ENCODE measurements around the gene RTCB. TPM values are rescaled to one million over a fixed set of nuclear protein-coding genes. Genes with fewer than 3 reads are reported as not detected.

The RTCB gene
- total RNA-seq, 1 donor from 2014 or later: 97.3 TPM

DNA sequence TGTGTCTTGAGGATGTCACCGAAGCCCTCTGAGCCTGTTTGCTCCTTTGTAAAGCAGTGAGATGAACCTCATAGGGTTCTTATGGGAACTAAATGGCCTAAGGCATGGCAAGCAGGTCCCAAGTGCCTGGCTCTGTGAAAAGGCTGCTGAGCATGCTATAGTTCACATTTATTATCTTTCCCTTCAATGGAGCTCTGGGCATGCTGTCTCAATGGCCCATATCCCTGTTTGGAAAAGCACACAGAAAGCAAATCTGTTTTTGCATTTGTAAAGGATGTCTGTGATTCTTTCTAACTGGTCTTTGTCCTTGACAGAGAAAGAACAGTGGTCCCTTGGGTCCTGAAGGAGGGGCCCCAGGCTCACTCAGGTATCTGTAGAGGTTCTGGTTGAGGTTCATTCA lies 26.4 kb downstream of the RTCB start:
- TF ChIP-seq, protein P1, sequence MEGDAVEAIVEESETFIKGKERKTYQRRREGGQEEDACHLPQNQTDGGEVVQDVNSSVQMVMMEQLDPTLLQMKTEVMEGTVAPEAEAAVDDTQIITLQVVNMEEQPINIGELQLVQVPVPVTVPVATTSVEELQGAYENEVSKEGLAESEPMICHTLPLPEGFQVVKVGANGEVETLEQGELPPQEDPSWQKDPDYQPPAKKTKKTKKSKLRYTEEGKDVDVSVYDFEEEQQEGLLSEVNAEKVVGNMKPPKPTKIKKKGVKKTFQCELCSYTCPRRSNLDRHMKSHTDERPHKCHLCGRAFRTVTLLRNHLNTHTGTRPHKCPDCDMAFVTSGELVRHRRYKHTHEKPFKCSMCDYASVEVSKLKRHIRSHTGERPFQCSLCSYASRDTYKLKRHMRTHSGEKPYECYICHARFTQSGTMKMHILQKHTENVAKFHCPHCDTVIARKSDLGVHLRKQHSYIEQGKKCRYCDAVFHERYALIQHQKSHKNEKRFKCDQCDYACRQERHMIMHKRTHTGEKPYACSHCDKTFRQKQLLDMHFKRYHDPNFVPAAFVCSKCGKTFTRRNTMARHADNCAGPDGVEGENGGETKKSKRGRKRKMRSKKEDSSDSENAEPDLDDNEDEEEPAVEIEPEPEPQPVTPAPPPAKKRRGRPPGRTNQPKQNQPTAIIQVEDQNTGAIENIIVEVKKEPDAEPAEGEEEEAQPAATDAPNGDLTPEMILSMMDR (IDR thresholded peaks at IDR 0.05; ENCODE audit: unreplicated experiment): no peak
- Mint-ChIP-seq H3K27me3 (no peaks in the 10 kb centered on the region), H3K4me3 (ENCODE audit: low read depth) (no peak overlapping the region), H3K36me3 (ENCODE audit: insufficient read depth) (peaks cover 20% of the 10 kb centered on the region), H3K27ac (no peak overlapping the region), H3K9me3 (ENCODE audit: low read depth) (no peaks in the 10 kb centered on the region), H3K4me1 (ENCODE audit: low read depth) (no peaks in the 10 kb centered on the region)
- DNase-seq (ENCODE audit: low spot score, unreplicated experiment): no peak

DNA sequence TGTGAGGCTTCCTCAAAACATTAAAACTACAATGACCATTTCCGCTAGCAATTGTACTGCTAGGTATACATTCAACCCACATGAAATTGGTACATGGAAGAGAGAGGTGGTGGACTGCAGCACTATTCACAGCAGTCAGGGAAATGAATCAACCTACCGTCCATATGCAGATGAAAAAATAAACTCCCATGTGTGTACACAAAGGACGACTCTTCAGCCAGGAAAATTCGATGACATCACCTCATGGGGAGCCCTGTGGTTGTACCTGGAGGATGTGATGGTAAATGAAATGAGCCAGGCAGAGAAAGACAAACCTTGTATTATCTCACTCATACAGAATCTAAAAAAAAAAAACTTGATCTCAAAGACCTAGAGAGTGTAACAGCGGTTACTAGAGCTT lies 31.1 kb downstream of the RTCB start:
- no peaks in the 10 kb centered on the region for H3K4me1 Mint-ChIP-seq (ENCODE audit: low read depth)
- H3K9me3 Mint-ChIP-seq (ENCODE audit: low read depth): no peaks in the 10 kb centered on the region
- TF ChIP-seq, protein P1 (IDR thresholded peaks at IDR 0.05; ENCODE audit: unreplicated experiment): no peak
- H3K4me3 Mint-ChIP-seq (ENCODE audit: low read depth): no peak overlapping the region
- no peak overlapping the region for H3K27ac Mint-ChIP-seq
- peaks cover 3% of the 10 kb centered on the region for H3K36me3 Mint-ChIP-seq (ENCODE audit: insufficient read depth)
- no peaks in the 10 kb centered on the region for H3K27me3 Mint-ChIP-seq
- DNase-seq (ENCODE audit: low spot score, unreplicated experiment): no peak

DNA sequence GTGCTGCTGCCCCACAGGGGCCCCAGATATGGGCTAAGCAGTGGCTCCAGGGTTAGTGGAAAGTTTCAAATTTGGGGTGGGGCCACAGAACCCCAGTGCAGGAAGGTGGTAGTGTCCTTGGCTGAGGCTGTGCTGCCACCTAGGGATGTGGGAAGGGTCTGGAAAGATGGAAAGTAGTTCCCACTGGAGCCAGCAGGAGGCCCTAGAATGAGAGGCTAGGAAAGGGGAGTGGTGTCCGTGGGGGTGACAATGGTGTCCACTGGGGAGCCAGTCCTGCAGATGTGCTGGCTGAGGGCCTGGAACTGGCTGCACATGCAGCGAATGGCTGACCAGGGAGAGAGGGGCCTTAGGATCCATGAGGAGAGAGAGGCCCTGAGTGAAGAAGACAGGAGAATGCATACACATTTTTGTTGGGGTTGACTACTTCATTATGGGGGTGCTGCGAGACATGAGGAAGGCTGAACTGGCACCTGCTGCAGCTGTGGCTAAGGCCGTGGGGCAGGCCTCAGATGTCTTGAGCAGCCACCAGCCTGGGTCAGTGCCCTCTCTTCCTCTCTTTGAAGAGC lies 33.3 kb downstream of the RTCB start:
- Mint-ChIP-seq H3K27ac (no peak overlapping the region), H3K36me3 (ENCODE audit: insufficient read depth) (no peaks in the 10 kb centered on the region), H3K4me3 (ENCODE audit: low read depth) (no peak overlapping the region), H3K27me3 (no peaks in the 10 kb centered on the region), H3K9me3 (ENCODE audit: low read depth) (no peaks in the 10 kb centered on the region), H3K4me1 (ENCODE audit: low read depth) (no peaks in the 10 kb centered on the region)
- TF ChIP-seq, protein P1 (IDR thresholded peaks at IDR 0.05; ENCODE audit: unreplicated experiment): peak; percentile 65
- DNase-seq (ENCODE audit: low spot score, unreplicated experiment): peak; percentile 26

DNA sequence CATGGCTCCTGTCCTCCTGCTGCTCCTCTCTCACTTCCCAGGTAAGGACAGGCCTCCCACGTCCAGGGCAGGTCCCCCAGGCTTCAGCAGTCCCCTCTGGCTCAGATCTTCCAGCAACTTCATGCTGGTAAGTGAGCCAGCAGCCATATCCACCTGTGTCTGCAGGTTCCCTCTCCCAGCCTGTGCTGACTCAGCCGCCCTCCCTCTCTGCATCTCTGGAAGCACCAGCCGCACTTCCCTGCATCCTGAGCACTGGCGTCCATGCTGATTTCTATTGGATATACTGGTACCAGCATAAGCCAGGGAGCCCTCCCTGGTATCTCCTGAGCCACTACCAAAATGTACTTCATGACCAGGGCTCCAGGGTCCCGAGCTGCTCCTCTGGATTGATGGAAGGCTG lies 35.4 kb downstream of the RTCB start:
- H3K9me3 Mint-ChIP-seq (ENCODE audit: low read depth): no peaks in the 10 kb centered on the region
- no peak overlapping the region for H3K4me3 Mint-ChIP-seq (ENCODE audit: low read depth)
- no peak overlapping the region for H3K27ac Mint-ChIP-seq
- no peak for DNase-seq (ENCODE audit: low spot score, unreplicated experiment)
- H3K27me3 Mint-ChIP-seq: no peaks in the 10 kb centered on the region
- TF ChIP-seq, protein P1 (IDR thresholded peaks at IDR 0.05; ENCODE audit: unreplicated experiment): no peak
- no peaks in the 10 kb centered on the region for H3K36me3 Mint-ChIP-seq (ENCODE audit: insufficient read depth)
- H3K4me1 Mint-ChIP-seq (ENCODE audit: low read depth): no peaks in the 10 kb centered on the region

DNA sequence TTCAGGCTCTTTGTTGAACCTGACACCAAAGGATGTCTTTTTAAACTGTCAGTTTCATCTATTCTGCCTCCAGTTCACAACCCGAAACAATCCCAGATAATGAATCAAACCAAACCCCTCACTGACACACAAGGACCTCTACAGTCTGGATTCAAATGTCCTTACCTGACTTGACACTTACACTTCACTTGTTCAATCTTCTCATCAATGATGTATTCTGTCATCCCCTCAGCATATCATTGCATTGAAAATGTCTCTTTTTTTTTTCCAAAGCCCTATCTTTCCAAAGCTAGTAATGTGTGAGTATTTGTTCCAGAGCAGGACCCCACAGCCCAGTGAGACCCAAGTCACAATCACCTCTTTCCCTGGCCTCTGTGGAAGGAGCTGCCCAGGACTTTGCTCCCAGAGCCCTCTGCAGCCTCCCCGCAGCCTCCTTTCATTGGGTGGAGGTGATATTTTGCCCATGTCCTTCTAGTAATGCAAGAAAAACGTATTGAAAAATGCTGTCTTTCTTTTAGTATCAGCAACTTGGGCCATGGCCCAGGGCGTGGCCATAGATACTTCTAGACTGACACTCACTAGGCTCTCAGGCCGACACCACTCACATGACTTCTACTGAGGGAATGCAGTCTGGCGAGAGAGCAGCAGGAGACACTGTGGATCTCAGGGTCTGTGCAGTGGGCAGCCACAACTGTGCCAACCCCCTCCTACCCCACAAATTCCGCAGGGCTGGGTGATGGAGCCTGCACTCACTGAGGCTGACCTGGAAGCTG lies 36.2 kb downstream of the RTCB start:
- TF ChIP-seq, protein P1 (IDR thresholded peaks at IDR 0.05; ENCODE audit: unreplicated experiment): no peak
- no peak overlapping the region for H3K4me3 Mint-ChIP-seq (ENCODE audit: low read depth)
- H3K9me3 Mint-ChIP-seq (ENCODE audit: low read depth): no peaks in the 10 kb centered on the region
- no peaks in the 10 kb centered on the region for H3K27me3 Mint-ChIP-seq
- no peak for DNase-seq (ENCODE audit: low spot score, unreplicated experiment)
- H3K36me3 Mint-ChIP-seq (ENCODE audit: insufficient read depth): no peaks in the 10 kb centered on the region
- H3K27ac Mint-ChIP-seq: no peak overlapping the region
- H3K4me1 Mint-ChIP-seq (ENCODE audit: low read depth): no peaks in the 10 kb centered on the region

Measured in progenitor cell of endocrine pancreas (in vitro differentiated cells).